K562 (cell line): Measurements from ENCODE around the gene RHBDL3. TPM values are rescaled to one million over a fixed set of nuclear protein-coding genes. Genes with fewer than 3 reads are reported as not detected.

Experiments
- CEBPZ ChIP-seq: fragments of 150-350 bp; IDR thresholded peaks from 2 replicates; pipeline ENCODE4 v1.6.1; 2014; ENCODE audit warnings: low read depth, mild to moderate bottlenecking, low read length, borderline replicate concordance
- HNRNPH1 ChIP-seq: fragments of 200-400 bp; formaldehyde crosslinking; optimal IDR thresholded peaks from 2 replicates; pipeline ENCODE3; 2017; ENCODE audit warnings: low read depth, mild to moderate bottlenecking, low read length, moderate library complexity
- MGA ChIP-seq: fragments of 450-650 bp; IDR thresholded peaks from 2 replicates; pipeline ENCODE4 v1.6.1; 2016; ENCODE audit warnings: mild to moderate bottlenecking, moderate library complexity
- SIN3B ChIP-seq: fragments of 450-650 bp; IDR thresholded peaks from 2 replicates; pipeline ENCODE4 v1.6.1; 2017; ENCODE audit warnings: low read depth, mild to moderate bottlenecking, moderate library complexity
- ZC3H8 ChIP-seq: fragments of 450-650 bp; IDR thresholded peaks from 2 replicates; pipeline ENCODE4 v1.6.1; 2017
- polyA plus RNA-seq, 8 experiments: library from polyadenylated mRNA; depleted of rRNA in 4 of 8; stranded (reverse) in 5 of 8; unstranded in 3 of 8; fragments of >200 nt; fragmentation: Nextera tagmentation in 2 of 8; fragmentation: Illumina TruSeq in 1 of 8; extraction: Ambion mirVana in 2 of 8; extraction: Trizol in 1 of 8; gene quantifications; 2 replicates each; pipeline versions ENCODE4 v1.2.1 to v1.2.3, GENCODE V29; 2011 to 2014; ENCODE audit warnings: inconsistent platforms in 1 of 8, missing spikeins in 1 of 8
- total RNA-seq, 7 experiments: library from RNA; depleted of rRNA in 6 of 7; stranded (reverse); fragments of >200 nt in 6 of 7; fragmentation: Illumina TruSeq in 2 of 7; extraction: Trizol in 2 of 7; gene quantifications; 2 replicates each; pipeline versions ENCODE4 v1.2.1 to v1.2.3, GENCODE V29; 2011 to 2021; ENCODE audit warnings: low replicate concordance in 1 of 7
- TF ChIP-seq, protein P1 (sequence below), 3 experiments: fragments of 200-800 bp in 1 of 3; fragments of 250-450 bp in 1 of 3; fragments of 450-650 bp in 1 of 3; sonication (Bioruptor Pico) in 1 of 3; sonication (Bioruptor generic) in 1 of 3; formaldehyde crosslinking in 1 of 3; IDR thresholded peaks; 2 replicates each; pipeline versions ENCODE4 v1.6.1 to v1.8.0; 2016 to 2022; ENCODE audit warnings: mild to moderate bottlenecking in 2 of 3, missing genetic modification characterization in 2 of 3, missing compliant biosample characterization in 1 of 3, moderate library complexity in 1 of 3

Gene RHBDL3
- total and polyA plus RNA-seq, 9 of the 15 experiments (the other 6 are each of a cell fraction or from before 2014, with no cell fraction given) = 0.06 to 0.31 (median 0.09) TPM; not detected in 4

GRCh38 chr17:32345951-32346600 lies 80.4 kb downstream of the RHBDL3 start (continued):
- TF ChIP-seq, protein P1, sequence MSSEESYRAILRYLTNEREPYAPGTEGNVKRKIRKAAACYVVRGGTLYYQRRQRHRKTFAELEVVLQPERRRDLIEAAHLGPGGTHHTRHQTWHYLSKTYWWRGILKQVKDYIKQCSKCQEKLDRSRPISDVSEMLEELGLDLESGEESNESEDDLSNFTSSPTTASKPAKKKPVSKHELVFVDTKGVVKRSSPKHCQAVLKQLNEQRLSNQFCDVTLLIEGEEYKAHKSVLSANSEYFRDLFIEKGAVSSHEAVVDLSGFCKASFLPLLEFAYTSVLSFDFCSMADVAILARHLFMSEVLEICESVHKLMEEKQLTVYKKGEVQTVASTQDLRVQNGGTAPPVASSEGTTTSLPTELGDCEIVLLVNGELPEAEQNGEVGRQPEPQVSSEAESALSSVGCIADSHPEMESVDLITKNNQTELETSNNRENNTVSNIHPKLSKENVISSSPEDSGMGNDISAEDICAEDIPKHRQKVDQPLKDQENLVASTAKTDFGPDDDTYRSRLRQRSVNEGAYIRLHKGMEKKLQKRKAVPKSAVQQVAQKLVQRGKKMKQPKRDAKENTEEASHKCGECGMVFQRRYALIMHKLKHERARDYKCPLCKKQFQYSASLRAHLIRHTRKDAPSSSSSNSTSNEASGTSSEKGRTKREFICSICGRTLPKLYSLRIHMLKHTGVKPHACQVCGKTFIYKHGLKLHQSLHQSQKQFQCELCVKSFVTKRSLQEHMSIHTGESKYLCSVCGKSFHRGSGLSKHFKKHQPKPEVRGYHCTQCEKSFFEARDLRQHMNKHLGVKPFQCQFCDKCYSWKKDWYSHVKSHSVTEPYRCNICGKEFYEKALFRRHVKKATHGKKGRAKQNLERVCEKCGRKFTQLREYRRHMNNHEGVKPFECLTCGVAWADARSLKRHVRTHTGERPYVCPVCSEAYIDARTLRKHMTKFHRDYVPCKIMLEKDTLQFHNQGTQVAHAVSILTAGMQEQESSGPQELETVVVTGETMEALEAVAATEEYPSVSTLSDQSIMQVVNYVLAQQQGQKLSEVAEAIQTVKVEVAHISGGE (CRISPR knock-in tag; IDR thresholded peaks at IDR 0.05) = peak in 1 of 3 experiments; percentile 55; a peak in 2 of 6 replicates
- no peak for TF ChIP-seq HNRNPH1
- TF ChIP-seq CEBPZ = no peak
- no peak for TF ChIP-seq ZC3H8
- peak; percentile 69 for TF ChIP-seq MGA
- no peak for TF ChIP-seq SIN3B
